ENCODE data around the gene EVX1. TPM values are rescaled to one million over a fixed set of nuclear protein-coding genes. Genes with fewer than 3 reads are reported as not detected.

Gene EVX1
- total and polyA plus RNA-seq, 2 of the 8 experiments (the other 6 are each of a cell fraction or from before 2014, with no cell fraction given), result not detected

- TF ChIP-seq CTBP2 (IDR thresholded peaks at IDR 0.05; ENCODE audit: borderline replicate concordance, insufficient read depth, insufficient read length, low read length) (peak; percentile 84), TCF12 (IDR thresholded peaks at IDR 0.05; ENCODE audit: low read depth, low read length) (0 out of 2 replicates have a peak, but pooled peaks have one; percentile 11), KDM1A (IDR thresholded peaks at IDR 0.05; ENCODE audit: borderline replicate concordance, low read length) (no peak), MAX (IDR thresholded peaks at IDR 0.05) (peak; percentile 44)
These were observed 9.3 kb downstream of the EVX1 start (continued) for GRCh38 chr7:27251652-27252590.

Measured in H1 (cell line).